Measurements from ENCODE around the gene TMED7.

GRCh38 chr5:115649541-115649940 is 23.7 kb upstream of the TMED7 start:
- TF ChIP-seq CTCF (IDR thresholded peaks at IDR 0.05) (no peak), POLR2A (IDR thresholded peaks at IDR 0.05) (no peak)

Data from heart left ventricle (tissue), 13 donors.